HUES6 (cell line): ENCODE results near the gene WNK2.
"Not testable (repeated sequence)": the region's sequence is repeated elsewhere in the genome, so short reads cannot be mapped to it uniquely, and the experiment has no call there.

ENCODE experiments used
- H3K27ac ChIP-seq: 2 replicates; pipeline ENCODE4 v1.7.0; 2013; ENCODE audit warnings: low read depth, mild to moderate bottlenecking, low read length, inconsistent platforms
- H3K27me3 ChIP-seq: 2 replicates; pipeline ENCODE4 v1.6.1; 2013; ENCODE audit warnings: low read length; ENCODE audit not compliant: control insufficient read depth, insufficient read depth
- H3K36me3 ChIP-seq: 2 replicates; pipeline ENCODE4 v1.6.1; 2013; ENCODE audit warnings: low read length; ENCODE audit not compliant: control insufficient read depth, insufficient read depth
- H3K4me1 ChIP-seq: 2 replicates; pipeline ENCODE4 v1.6.1; 2013; ENCODE audit warnings: low read length; ENCODE audit not compliant: control insufficient read depth, insufficient read depth
- H3K4me3 ChIP-seq: 2 replicates; pipeline ENCODE4 v1.5.1; 2013; ENCODE audit warnings: low read depth, low read length
- H3K9ac ChIP-seq: one replicate; pipeline ENCODE4 v1.6.1; 2013; ENCODE audit warnings: mild to moderate bottlenecking, low read length
- H3K9me3 ChIP-seq: 2 replicates; pipeline ENCODE4 v1.6.1; 2013; ENCODE audit warnings: low read depth, low read length; ENCODE audit not compliant: control insufficient read depth, insufficient read depth

The WNK2 gene

GRCh38 chr9:93321220-93321610, 137.3 kb downstream of the WNK2 start:
- H3K4me1 ChIP-seq = no peaks in the 10 kb centered on the region
- H3K9me3 ChIP-seq = peaks cover 28% of the 10 kb centered on the region
- no peak overlapping the region for H3K9ac ChIP-seq
- H3K36me3 ChIP-seq = peaks cover 61% of the 10 kb centered on the region
- H3K4me3 ChIP-seq = no peak overlapping the region
- no peak overlapping the region for H3K27ac ChIP-seq
- H3K27me3 ChIP-seq = no peaks in the 10 kb centered on the region

GRCh38 chr9:93323446-93323954, 139.6 kb downstream of the WNK2 start:
- not testable (repeated sequence) for H3K4me1 ChIP-seq, H3K4me3 ChIP-seq, H3K27ac ChIP-seq, H3K9ac ChIP-seq, H3K27me3 ChIP-seq
- H3K36me3 ChIP-seq = peaks cover 53% of the 10 kb centered on the region
- H3K9me3 ChIP-seq = peaks cover 17% of the 10 kb centered on the region

GRCh38 chr9:93324191-93324834, 140.4 kb downstream of the WNK2 start:
- Histone ChIP-seq H3K9me3 (peaks cover 14% of the 10 kb centered on the region), H3K4me1 (no peaks in the 10 kb centered on the region), H3K27me3 (no peaks in the 10 kb centered on the region), H3K4me3 (no peak overlapping the region), H3K36me3 (peaks cover 54% of the 10 kb centered on the region), H3K9ac (no peak overlapping the region), H3K27ac (no peak overlapping the region)

GRCh38 chr9:93325307-93326035, 141.5 kb downstream of the WNK2 start:
- Histone ChIP-seq H3K9ac (no peak overlapping the region), H3K4me3 (no peak overlapping the region), H3K9me3 (peaks cover 5% of the 10 kb centered on the region; the same call in 1 of the 2 replicates), H3K36me3 (peaks cover 53% of the 10 kb centered on the region), H3K27me3 (no peaks in the 10 kb centered on the region), H3K27ac (no peak overlapping the region), H3K4me1 (no peaks in the 10 kb centered on the region)

DNA sequence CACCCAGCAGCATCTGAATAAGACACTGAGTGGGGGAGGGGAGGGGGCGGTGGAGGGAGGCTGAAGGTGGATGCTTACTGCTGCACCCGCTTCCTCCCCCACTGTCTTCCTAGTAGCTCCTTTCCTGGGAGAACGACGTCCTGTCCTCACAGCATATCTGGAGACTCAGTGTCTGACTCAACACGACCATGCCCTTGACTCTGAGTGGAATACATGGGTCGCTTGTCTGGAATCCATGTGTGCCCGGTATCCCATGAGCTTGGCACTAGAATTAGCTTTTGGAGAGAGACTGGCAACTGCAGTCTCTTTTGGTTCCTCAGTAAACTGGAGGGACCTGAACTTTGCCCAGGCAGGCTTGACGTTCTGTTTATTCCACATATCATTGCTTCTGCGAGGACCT, 142.1 kb downstream of the WNK2 start:
- Histone ChIP-seq H3K4me3 (no peak overlapping the region), H3K27ac (no peak overlapping the region), H3K9me3 (peaks cover 5% of the 10 kb centered on the region), H3K9ac (no peak overlapping the region), H3K4me1 (no peaks in the 10 kb centered on the region), H3K36me3 (peaks cover 52% of the 10 kb centered on the region), H3K27me3 (no peaks in the 10 kb centered on the region)

DNA sequence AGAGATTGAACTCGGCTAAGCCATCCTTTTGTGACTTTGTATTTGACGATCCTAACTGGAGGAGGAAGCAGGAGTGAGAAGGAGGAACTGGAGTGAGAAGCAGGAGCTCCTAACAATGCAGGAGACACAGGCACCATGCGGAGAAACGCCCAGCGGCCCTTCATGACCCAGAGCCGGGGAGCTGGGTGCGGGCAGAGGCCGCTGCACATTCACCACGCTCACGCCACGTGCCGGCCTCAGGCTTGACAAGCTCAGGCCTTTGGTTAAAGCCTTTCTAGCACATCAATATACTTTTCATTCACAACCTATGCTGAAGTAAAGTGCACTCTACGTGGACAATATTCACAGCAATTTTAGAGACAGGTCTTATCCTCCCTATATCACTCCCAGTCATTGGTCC, 142.7 kb downstream of the WNK2 start:
- H3K36me3 ChIP-seq = peaks cover 56% of the 10 kb centered on the region
- no peak overlapping the region for H3K27ac ChIP-seq
- no peaks in the 10 kb centered on the region for H3K4me1 ChIP-seq
- H3K4me3 ChIP-seq = no peak overlapping the region
- peaks cover 6% of the 10 kb centered on the region; the same call in 1 of the 2 replicates for H3K9me3 ChIP-seq
- H3K27me3 ChIP-seq = no peaks in the 10 kb centered on the region
- no peak overlapping the region for H3K9ac ChIP-seq

DNA sequence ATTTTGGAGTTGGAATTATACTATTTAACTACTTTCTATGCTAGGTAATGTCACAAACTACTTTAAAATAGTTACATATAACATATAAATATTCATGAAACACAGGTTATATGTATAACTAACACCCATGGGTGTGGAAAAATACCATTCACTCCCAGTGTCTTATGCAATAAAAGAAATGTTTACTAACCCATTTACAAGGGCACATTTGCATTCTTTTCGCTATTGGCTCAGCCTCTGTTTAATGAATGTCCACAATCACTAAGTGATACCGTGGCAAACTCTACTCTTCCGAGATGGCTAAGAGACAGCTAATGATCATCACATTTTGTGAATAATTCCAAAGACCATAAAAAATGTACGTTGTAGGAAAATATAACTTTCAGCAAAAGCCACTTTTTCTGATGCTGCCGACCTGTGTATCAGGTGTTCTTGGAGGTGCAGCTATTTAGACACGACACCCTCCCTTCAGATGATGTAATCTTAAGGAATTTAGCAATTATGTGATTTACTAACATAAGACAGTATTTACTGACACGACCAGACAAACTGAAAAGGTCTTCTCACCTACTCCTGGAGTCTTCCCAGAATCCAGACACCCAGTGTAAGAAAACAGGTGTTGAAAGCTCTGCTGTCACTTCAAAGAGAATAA, 145.8 kb downstream of the WNK2 start:
- H3K27ac ChIP-seq = no peak overlapping the region
- no peaks in the 10 kb centered on the region for H3K27me3 ChIP-seq
- peaks cover 12% of the 10 kb centered on the region; the same call in 1 of the 2 replicates for H3K9me3 ChIP-seq
- no peak overlapping the region for H3K9ac ChIP-seq
- no peak overlapping the region for H3K4me3 ChIP-seq
- no peaks in the 10 kb centered on the region for H3K4me1 ChIP-seq
- H3K36me3 ChIP-seq = peaks cover 75% of the 10 kb centered on the region

DNA sequence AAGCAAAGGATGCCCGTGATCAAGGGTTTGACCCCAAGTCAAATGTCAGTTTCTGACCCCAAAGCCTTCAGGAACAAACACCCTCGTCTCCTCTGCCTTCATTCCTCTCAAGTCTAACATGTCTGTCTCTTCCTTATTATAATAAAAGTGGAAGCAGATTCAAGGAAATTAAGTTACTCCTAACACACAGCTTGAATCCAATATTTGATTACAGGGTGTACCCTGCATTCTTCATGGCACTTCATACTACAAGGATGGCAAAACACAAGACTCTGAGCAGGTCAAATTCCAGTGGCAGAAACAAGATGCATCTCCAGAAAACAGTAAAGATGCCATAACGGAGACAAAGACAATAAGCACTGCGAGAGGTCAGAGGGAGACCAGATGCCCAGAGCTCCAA, 148.4 kb downstream of the WNK2 start:
- Histone ChIP-seq H3K27ac (no peak overlapping the region), H3K4me1 (no peaks in the 10 kb centered on the region), H3K9me3 (peaks cover 22% of the 10 kb centered on the region), H3K4me3 (no peak overlapping the region), H3K36me3 (peaks cover 70% of the 10 kb centered on the region), H3K9ac (no peak overlapping the region), H3K27me3 (no peaks in the 10 kb centered on the region)

- no peak overlapping the region for H3K27ac ChIP-seq
- H3K4me3 ChIP-seq = no peak overlapping the region
- H3K4me1 ChIP-seq = no peaks in the 10 kb centered on the region
- peaks cover 55% of the 10 kb centered on the region for H3K9me3 ChIP-seq
- H3K27me3 ChIP-seq = no peaks in the 10 kb centered on the region
- no peak overlapping the region for H3K9ac ChIP-seq
- peaks cover 78% of the 10 kb centered on the region for H3K36me3 ChIP-seq
Measured at GRCh38 chr9:93336720-93337119, 152.8 kb downstream of the WNK2 start.

GRCh38 chr9:93338196-93338595, 154.3 kb downstream of the WNK2 start:
- not testable (repeated sequence) for H3K4me1 ChIP-seq, H3K27ac ChIP-seq, H3K4me3 ChIP-seq, H3K27me3 ChIP-seq, H3K9ac ChIP-seq
- Histone ChIP-seq H3K9me3 (peaks cover 54% of the 10 kb centered on the region), H3K36me3 (peaks cover 66% of the 10 kb centered on the region)

GRCh38 chr9:93340091-93340490, 156.2 kb downstream of the WNK2 start:
- no peaks in the 10 kb centered on the region for H3K27me3 ChIP-seq
- no peak overlapping the region for H3K27ac ChIP-seq
- peaks cover 53% of the 10 kb centered on the region for H3K9me3 ChIP-seq
- H3K4me3 ChIP-seq = no peak overlapping the region
- no peak overlapping the region for H3K9ac ChIP-seq
- H3K36me3 ChIP-seq = peaks cover 55% of the 10 kb centered on the region
- peaks cover 9% of the 10 kb centered on the region for H3K4me1 ChIP-seq
